Suprapubic skin (tissue), 4 donors: ENCODE results near the gene RCAN2.

Experiments
- CTCF ChIP-seq, 2 donors: fragments of 200-600 bp in 1 of 2; fragments of 450-650 bp in 1 of 2; sonication (generic) in 1 of 2; IDR thresholded peaks; one replicate each; pipeline ENCODE4 v1.5.1; 2016 to 2019; ENCODE audit warnings: antibody characterized with exemption in 2 of 2, mild to moderate bottlenecking in 1 of 2, moderate library complexity in 1 of 2
- EP300 ChIP-seq: sonication (generic); formaldehyde crosslinking; IDR thresholded peaks from one replicate; pipeline ENCODE4 v1.6.1; 2017; ENCODE audit warnings: antibody characterized with exemption
- POLR2A ChIP-seq, 2 donors: fragments of 450-650 bp; IDR thresholded peaks; one replicate each; pipeline ENCODE4 v1.6.1; 2017; ENCODE audit warnings: antibody characterized with exemption in 2 of 2, mild to moderate bottlenecking in 2 of 2, moderate library complexity in 2 of 2
- POLR2AphosphoS5 ChIP-seq, 3 donors: sonication (generic); formaldehyde crosslinking; IDR thresholded peaks; one replicate each; pipeline ENCODE4 v1.6.1; 2017; ENCODE audit warnings: antibody characterized with exemption in 3 of 3

- no peak for TF ChIP-seq POLR2A (IDR thresholded peaks at IDR 0.05)
- no peak for TF ChIP-seq CTCF (IDR thresholded peaks at IDR 0.05)
- TF ChIP-seq EP300: no peak
- TF ChIP-seq POLR2AphosphoS5 (IDR thresholded peaks at IDR 0.05): no peak
These were observed 194.7 kb downstream of the RCAN2 start for GRCh38 chr6:46296586-46296985.
